ENCODE results near the gene TESPA1. TPM values are rescaled to one million over a fixed set of nuclear protein-coding genes. Genes with fewer than 3 reads are reported as not detected.

The TESPA1 gene
- total RNA-seq, 1 donor from 2014 or later = not detected

DNA sequence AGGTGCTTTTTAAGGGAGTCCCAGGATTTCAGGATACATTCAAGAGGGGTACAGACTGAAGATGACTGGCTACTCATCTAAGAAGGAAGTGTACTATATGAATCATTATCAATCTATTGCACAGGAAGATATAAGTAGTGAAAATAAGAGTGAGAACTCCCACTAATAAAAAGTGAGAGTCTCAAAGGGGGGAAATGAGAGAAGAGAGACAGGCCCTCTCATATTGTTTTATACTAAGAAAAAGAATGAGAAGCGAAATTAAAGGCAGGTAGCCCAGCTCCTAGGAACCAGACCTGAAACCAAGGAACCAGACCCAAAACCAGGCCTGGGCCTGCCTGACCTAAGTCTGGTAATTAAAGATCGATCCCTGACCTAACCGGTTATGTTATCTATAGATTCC, 54.6 kb downstream of the TESPA1 start:
- no peak overlapping the region for H3K27ac Mint-ChIP-seq
- H3K27me3 Mint-ChIP-seq = no peaks in the 10 kb centered on the region
- TF ChIP-seq, protein P1, sequence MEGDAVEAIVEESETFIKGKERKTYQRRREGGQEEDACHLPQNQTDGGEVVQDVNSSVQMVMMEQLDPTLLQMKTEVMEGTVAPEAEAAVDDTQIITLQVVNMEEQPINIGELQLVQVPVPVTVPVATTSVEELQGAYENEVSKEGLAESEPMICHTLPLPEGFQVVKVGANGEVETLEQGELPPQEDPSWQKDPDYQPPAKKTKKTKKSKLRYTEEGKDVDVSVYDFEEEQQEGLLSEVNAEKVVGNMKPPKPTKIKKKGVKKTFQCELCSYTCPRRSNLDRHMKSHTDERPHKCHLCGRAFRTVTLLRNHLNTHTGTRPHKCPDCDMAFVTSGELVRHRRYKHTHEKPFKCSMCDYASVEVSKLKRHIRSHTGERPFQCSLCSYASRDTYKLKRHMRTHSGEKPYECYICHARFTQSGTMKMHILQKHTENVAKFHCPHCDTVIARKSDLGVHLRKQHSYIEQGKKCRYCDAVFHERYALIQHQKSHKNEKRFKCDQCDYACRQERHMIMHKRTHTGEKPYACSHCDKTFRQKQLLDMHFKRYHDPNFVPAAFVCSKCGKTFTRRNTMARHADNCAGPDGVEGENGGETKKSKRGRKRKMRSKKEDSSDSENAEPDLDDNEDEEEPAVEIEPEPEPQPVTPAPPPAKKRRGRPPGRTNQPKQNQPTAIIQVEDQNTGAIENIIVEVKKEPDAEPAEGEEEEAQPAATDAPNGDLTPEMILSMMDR (conservative IDR thresholded peaks at IDR 0.05) = no peak
- H3K4me3 Mint-ChIP-seq = no peak overlapping the region
- H3K9me3 Mint-ChIP-seq = peaks cover 5% of the 10 kb centered on the region
- DNase-seq (ENCODE audit: extremely low spot score, unreplicated experiment) = no peak
- no peaks in the 10 kb centered on the region for H3K4me1 Mint-ChIP-seq (ENCODE audit: unreplicated experiment)
- no peaks in the 10 kb centered on the region for H3K36me3 Mint-ChIP-seq

DNA sequence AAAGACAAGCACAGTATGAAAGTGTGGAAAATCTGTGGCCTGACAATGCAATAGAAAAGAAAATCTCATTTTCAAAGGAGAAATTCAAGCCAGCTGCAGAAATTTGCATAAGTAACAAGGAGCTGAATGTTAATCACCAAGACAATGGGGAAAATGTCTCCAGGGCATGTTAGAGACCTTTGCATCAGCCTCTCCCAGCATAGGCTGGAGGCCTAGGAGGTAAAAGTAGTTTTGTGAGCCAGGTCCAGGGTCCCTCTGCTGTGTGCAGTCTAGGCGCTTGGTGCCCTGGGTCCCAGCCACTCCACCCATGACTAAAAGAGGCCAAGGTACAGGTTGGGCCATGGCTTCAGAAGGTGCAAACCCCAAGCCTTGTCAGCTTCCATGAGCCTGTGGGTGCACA, 58.3 kb downstream of the TESPA1 start:
- TF ChIP-seq, protein P1 (conservative IDR thresholded peaks at IDR 0.05) = no peak
- Mint-ChIP-seq H3K27ac (no peak overlapping the region), H3K9me3 (peaks cover 5% of the 10 kb centered on the region), H3K36me3 (no peaks in the 10 kb centered on the region), H3K4me1 (ENCODE audit: unreplicated experiment) (no peaks in the 10 kb centered on the region), H3K27me3 (no peaks in the 10 kb centered on the region), H3K4me3 (no peak overlapping the region)
- no peak for DNase-seq (ENCODE audit: extremely low spot score, unreplicated experiment)

DNA sequence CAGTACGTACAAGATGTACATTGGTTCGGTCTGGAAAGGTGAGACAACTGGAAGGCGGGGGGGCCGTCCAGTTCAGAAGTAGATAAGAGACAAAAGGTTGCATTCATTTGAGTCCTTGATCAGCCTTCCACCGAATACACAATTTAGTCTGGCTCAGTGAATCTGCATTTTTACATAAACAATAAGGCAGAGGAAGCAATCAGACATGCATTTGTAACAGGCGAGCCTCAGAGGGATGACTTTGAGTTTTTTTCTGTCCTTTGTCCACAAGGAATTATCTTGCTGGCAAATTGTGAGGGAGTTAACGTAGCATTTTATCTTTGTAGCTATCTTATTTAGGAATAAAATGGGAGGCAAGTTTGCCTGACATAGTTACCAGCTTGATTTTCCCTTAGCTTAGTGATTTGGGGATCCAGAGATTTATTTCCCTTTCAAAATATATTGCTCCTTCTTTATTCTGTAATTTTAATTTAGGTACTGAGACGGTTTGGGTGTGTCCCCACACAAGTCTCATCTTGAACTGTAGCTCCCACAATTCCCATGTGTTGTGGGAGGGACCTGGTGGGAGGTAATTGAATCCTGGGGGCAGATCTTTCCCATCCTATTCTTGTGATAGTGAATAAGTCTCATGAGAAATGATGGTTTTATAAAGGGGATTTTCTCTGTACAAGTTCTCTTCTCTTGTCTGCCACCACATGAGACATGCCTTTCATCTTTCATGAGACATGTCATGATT, 59.4 kb downstream of the TESPA1 start:
- Mint-ChIP-seq H3K27ac (no peak overlapping the region), H3K4me3 (no peak overlapping the region), H3K27me3 (no peaks in the 10 kb centered on the region), H3K4me1 (ENCODE audit: unreplicated experiment) (no peaks in the 10 kb centered on the region), H3K9me3 (peaks cover 5% of the 10 kb centered on the region), H3K36me3 (no peaks in the 10 kb centered on the region)
- DNase-seq (ENCODE audit: extremely low spot score, unreplicated experiment) = no peak
- TF ChIP-seq, protein P1 (conservative IDR thresholded peaks at IDR 0.05) = no peak

DNA sequence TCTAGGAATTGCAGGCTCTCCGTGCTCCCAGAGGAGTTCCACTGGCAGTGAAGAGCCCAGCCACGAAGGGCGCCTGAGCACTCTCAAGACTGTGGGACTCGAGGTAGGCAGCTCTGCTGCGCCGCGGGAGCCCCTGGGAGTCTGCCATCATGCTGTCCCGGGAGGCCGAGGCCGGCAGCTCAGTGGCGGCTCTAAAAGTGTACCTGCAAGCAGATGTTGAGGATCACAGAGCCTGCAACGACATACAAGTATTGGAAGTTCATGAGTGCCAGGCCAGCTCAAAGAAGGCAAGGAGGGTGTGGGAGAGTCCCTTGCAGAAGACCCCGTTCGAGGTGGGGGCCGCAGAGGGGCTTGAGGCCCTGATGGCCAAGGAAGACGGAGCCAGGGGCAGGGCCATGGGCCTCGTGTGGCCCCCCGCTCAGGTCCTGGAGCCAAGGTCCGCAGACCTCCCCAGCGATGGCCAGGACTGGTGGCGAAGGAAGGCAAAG, 67.5 kb downstream of the TESPA1 start:
- Mint-ChIP-seq H3K9me3 (no peaks in the 10 kb centered on the region), H3K27me3 (no peaks in the 10 kb centered on the region), H3K36me3 (no peaks in the 10 kb centered on the region), H3K4me1 (ENCODE audit: unreplicated experiment) (no peaks in the 10 kb centered on the region), H3K4me3 (no peak overlapping the region), H3K27ac (no peak overlapping the region)
- DNase-seq (ENCODE audit: extremely low spot score, unreplicated experiment) = no peak
- TF ChIP-seq, protein P1 (conservative IDR thresholded peaks at IDR 0.05) = no peak

Other genes starting within 250 kb of the TESPA1 start
- gene MUCL1, start 130.2 kb downstream of the TESPA1 start, total RNA-seq (ENCODE audit: low replicate concordance) = not detected in 2 replicates
- 1.6 and 3.3 TPM in 2 replicates for gene NEUROD4, start 35.2 kb upstream of the TESPA1 start, total RNA-seq (ENCODE audit: low replicate concordance)
- not detected in 2 replicates for gene OR9K2, start 141.6 kb upstream of the TESPA1 start, total RNA-seq (ENCODE audit: low replicate concordance)
- gene OR10A7, start 236.3 kb upstream of the TESPA1 start, total RNA-seq (ENCODE audit: low replicate concordance) = not detected in 2 replicates

All from type B pancreatic cell (in vitro differentiated cells).